Dedifferentiated amniotic fluid mesenchymal stem cell (primary cell): ENCODE data around the gene VPS26B.
"Not testable (repeated sequence)": the region's sequence is repeated elsewhere in the genome, so short reads cannot be mapped to it uniquely, and the experiment has no call there.

Source experiments
- DNase-seq: peaks from one replicate; pipeline ENCODE4 v3.0.0-alpha.2; 2016; ENCODE audit errors: extremely low spot score

VPS26B gene

GRCh38 chr11:134281635-134282034 lies 57.2 kb downstream of the VPS26B start:
- not testable (repeated sequence) for DNase-seq

- DNase-seq = no peak
Measured at GRCh38 chr11:134282121-134283045, 57.9 kb downstream of the VPS26B start.

GRCh38 chr11:134283461-134284230 lies 59.2 kb downstream of the VPS26B start:
- no peak for DNase-seq

DNA sequence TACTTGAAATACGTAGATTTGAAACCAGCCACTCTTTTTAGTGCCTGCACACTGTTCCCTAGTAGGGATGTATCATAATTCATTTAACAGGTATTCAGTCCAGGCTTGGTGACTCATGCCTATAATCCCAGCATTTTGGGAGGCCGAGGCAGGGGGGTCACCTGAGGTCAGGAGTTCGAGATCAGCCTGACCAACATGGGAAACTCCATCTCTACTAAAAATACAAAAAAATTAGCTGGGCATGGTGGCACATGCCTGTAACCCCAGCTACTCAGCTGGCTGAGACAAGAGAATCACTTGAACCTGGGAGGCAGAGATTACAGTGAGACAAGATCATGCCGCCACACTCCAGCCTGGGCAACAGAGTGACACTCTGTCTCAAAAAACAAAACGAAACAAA lies 59.9 kb downstream of the VPS26B start:
- not testable (repeated sequence) for DNase-seq

DNA sequence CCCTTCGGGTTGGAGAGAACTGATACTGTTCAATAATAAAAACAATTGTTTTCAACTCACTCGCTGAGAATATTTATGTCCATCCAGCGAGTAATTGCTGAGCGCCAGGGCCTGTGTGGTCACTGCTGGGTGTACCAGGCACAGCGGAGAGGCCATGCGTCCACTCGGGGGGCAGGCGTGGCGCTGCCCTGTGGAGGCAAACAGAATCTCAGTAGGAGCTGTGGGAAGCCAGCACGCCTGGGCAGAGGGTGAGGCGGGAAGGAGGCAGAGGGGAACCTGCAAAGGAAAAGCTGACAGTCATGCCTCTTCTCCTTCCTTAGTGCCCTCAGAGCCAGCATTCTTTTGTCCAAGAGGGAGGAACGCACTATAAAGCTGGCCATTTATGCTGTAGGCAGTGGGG lies 63.1 kb downstream of the VPS26B start:
- DNase-seq = no peak

DNA sequence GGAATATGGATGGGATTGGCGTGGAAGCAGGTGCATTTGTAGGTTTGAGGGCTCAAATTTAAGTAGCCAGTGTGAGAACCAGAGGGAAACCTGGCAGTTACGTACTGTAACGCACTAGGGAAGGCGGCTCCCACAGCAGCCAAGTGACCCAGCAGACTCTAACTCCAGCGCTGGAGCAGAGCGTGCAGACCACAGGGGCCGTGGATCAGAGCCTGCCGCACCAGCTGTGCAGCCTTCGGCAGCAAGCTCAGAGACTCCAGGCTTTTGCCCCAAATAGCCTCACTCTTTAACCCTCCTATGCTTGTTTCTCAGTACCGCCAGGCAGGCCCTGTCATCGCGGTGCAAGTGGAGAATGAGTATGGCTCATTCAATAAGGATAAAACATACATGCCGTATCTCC lies 64.0 kb downstream of the VPS26B start:
- no peak for DNase-seq

GRCh38 chr11:134289167-134289566 lies 64.7 kb downstream of the VPS26B start:
- DNase-seq = no peak

DNA sequence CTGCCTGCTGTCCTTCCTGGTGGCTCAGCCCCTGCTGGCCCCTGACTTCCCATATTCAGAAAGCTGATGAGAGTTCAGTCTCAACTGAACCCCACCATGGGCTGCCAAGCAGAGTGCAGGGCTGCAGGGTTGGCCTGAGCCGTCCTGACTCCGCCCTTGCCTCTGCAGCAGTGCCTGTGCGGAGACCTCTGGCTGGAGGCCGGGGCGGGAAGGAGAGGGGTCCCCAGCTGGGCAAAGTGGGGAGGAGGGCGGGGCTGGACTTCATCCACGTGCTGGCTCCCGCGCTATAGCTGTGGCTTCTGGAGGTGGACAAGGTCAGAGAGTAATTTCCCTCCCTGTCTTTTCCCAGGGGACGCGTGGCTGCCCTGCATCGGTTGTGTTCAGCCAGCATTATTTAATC lies 65.3 kb downstream of the VPS26B start:
- DNase-seq = no peak

DNA sequence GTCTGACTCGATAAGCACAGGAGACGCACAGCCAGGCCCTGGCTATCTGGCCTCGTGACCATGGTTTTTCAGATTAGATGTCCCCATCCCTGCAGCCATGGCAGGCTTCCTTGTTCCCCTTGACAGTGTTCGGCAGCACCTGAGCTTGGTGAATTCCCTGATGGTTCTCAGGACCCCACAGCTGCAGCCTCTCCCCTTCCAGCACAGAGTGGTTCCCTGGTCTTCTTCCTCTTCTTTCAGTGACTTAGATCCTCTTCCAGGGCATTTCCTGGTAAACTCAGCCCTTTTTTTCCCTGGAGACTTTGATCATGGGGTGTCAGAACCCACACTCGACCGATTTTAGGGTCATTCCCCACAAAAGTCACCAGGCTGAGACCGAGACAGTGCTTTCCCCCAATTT lies 66.2 kb downstream of the VPS26B start:
- DNase-seq = no peak

GRCh38 chr11:134291196-134291595 lies 66.7 kb downstream of the VPS26B start:
- DNase-seq = no peak

- DNase-seq = no peak
Measured at GRCh38 chr11:134292661-134293060, 68.2 kb downstream of the VPS26B start.

DNA sequence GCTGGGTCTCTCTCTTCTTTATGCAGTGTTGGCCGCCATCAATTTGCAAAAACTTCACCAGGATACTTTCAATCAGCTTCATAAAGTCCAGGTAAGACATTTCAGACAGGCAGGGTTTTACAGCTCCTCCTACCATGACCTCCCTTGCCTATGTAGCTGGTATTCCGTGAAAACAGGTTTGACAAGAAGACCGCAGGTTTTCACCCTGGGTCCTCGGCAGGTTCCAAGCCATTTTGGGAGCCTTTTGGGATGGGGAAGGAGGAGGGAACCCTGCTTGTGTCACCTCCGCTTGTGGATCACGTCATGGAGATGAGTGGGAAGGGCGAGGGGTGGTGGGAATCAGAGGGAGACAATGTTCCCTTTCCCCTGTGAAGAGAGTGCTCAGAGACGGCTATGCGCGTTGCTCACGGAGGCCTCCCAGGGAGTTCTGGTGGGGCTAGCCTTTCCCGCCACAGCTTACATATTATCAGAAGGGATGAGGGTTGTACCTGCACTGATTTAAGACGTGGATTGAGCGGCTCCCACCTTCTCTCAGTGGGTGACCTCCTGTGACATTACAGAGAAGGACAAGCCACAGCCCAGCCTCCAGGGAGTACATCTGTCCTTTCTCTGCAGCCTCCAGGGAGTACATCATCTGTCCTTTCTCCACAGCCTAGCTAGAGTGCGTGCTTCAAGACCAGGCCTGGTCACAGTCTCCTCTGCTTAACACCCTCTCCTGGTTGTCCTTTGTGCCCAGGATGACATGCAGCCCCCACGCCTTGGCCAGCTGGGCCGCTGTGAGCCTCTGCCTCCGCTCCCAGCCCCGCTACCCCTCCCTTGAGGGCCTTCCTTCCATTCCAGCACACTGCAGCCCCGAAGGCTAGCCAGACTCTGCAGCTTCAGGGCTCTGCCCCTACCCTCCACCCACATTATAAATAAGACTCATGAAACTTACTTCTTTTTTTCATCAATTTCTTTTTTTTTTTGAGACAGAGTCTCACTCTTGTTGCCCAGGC lies 68.9 kb downstream of the VPS26B start:
- DNase-seq = no peak

DNA sequence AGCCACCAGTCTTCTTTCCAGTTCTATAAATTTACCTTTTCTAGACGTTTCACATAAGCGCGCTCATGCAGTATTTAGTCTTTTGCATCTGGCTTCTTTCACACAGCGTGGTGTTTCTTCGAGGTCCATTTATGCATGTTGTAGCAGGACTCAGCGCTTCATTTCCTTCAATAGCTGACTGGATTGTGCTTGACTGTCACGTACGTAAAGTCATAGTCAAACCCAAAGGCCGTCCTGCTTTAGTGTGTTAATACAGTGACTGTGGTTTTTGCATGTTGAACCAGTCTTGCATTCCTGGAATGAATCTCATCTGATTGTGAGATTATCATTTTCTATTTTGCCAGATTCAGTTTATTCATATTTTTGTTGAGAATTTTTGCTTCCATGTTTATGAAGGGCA lies 70.2 kb downstream of the VPS26B start:
- DNase-seq = no peak
